GM21360 (cell line): Measurements from ENCODE around the gene CD4.

Experiments used
- ATAC-seq: cut with Tn5 transposase; IDR thresholded peaks from one replicate; pipeline ENCODE4 v1.9.1; 2021; ENCODE audit warnings: mild to moderate bottlenecking, moderate library complexity; ENCODE audit not compliant: unreplicated experiment

CD4 gene

GRCh38 chr12:6842075-6842474 is 52.7 kb downstream of the CD4 start:
- ATAC-seq: no peak

DNA sequence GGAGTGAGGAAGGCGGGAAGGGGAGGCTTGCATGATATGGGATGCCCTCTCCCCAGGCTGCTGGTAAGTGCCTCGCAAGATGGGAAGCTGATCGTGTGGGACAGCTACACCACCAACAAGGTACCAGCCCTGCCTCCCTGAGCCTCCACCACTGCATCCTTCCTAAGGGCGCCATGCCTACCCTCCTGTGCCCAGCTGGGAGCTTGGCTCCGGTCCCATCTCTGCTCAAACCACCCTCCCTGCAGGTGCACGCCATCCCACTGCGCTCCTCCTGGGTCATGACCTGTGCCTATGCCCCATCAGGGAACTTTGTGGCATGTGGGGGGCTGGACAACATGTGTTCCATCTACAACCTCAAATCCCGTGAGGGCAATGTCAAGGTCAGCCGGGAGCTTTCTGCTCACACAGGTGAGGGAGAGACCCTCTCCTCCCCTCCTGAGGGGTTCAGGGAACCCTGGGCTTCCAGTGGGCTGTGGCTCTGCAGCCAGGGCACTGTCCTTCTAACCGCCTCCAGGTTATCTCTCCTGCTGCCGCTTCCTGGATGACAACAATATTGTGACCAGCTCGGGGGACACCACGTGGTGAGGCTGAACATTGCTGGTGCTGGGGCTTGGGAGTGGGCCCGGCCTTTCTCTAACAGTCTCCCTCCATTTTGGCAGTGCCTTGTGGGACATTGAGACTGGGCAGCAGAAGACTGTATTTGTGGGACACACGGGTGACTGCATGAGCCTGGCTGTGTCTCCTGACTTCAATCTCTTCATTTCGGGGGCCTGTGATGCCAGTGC is 54.0 kb downstream of the CD4 start:
- no peak for ATAC-seq

- no peak for ATAC-seq
Observed at GRCh38 chr12:6845395-6845794, 56.1 kb downstream of the CD4 start.

DNA sequence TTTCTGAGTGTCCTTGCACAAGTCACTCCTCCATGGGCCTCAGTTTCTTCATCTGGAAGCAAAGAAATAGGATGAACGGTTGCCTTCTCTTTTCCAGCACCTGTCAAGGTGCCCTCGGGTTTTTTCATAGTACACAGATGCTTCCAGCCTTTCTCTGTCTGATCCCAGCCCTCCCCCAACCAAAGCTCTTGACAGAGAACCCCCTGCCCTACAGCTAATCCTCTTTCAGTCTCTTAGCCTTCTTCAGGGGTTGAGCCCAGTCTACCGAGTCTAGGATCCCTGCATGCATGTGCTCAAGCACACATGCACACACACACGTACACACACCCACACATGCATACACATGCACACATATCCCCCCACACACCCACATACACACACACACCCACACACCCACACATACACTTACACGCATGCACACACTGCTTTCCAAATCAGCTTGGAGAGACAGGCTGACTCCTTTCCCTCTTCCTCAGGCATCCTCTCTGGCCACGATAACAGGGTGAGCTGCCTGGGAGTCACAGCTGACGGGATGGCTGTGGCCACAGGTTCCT is 57.1 kb downstream of the CD4 start:
- ATAC-seq: no peak

GRCh38 chr12:6847676-6848075 is 58.3 kb downstream of the CD4 start:
- ATAC-seq: no peak

- ATAC-seq: no peak
Observed at GRCh38 chr12:6849427-6849826, 60.1 kb downstream of the CD4 start.

GRCh38 chr12:6849976-6850560 is 60.7 kb downstream of the CD4 start:
- ATAC-seq: no peak

DNA sequence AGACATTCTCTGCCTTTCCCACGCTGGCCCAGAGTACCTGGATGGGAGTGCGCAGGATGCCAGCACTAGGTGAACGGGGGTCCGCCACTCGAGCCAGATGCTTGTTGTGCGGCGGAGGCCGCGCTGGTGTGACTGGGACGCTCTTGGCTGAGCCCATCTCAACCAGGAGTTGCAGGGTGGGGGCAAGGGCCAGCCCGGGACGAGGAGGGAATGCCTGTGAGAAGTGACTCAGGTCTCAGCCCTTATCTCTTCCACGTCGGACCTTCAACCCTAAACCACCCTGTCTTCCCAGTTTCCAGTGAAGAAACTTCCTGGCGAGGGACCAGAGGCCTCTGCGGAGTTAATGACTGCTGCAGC is 61.4 kb downstream of the CD4 start:
- no peak for ATAC-seq

GRCh38 chr12:6851153-6851920 is 62.0 kb downstream of the CD4 start, which contains the start of gene CDCA3:
Gene CDCA3 (minus strand): TSS chr12:6851286. CDS start chr12:6850952, 334 bp downstream.
- peak; percentile 43 for ATAC-seq

- ATAC-seq: peak; percentile 75
Observed at GRCh38 chr12:6851921-6852650, 62.8 kb downstream of the CD4 start, which contains the start of gene USP5. Gene USP5 (plus strand): TSS chr12:6852150. CDS start chr12:6852180, 30 bp downstream.

DNA sequence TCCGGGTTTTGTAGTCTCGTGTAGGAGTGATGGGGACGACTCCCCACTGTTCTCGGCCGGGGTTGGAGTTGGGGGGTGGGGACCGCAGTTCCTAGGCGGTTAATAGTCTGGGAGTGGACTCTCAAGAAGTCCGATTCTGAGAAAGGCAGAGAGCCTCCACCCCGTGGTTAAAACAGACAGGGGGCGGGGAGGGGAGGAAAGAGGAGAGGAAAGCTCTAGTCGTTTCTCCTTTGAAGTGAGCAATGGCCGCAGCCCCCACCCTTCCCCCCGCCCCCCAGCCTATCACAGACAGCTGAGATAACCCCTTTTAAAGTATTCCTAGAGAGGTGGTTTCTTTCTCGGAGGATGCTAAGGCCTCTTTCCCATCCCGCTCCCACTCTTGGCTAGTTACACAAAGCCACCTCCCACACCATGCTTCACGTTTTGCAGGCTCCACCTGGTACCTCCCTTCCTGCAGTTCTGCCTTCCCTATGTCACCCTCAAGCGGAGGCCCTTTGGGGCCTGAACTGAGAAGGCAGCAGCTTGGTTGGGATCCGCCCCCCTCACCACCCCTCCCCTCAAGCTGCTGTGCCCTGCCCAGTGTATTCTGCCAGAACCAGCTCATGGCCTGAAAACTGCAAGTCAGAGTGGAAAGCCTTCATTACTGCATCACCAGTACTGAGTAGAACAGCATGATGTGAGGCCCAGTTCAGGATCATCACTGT is 63.5 kb downstream of the CD4 start:
- no peak for ATAC-seq

DNA sequence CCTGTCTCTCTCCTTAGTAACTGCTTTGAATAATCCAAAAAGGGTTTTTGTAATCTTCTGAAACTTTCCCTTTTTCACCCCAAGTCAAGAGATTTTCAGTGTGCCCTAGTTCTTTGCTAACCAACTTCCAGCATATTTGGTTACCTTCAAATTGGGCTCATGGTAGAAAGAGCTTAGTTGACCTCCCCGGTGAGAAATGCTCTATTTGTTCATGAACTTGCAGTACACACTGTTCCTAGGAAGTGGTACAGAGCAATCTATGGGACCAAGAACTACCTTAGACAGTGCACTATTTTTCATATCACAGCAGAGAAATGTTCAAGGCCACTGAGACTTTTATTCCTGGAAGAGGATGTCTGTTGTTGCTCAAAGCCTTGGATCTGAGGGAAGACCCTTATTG is 64.3 kb downstream of the CD4 start:
- ATAC-seq: no peak

- no peak for ATAC-seq
Observed at GRCh38 chr12:6854036-6854435, 64.7 kb downstream of the CD4 start.

DNA sequence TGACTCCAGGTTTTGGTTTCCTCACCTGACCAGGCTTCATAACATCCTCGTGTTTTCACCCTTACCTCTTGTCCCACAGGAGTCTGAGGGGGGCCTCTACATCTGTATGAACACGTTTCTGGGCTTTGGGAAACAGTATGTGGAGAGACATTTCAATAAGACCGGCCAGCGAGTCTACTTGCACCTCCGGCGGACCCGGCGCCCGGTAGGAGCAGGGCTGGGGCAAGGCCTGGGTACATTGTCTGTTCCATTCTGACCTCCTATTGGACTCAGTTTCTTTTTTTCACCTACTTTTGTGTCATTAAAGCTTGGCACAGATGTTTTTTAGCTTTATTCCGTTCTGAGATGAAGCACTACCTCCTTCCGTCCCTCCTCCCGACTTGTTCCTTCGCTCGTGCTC is 66.0 kb downstream of the CD4 start:
- no peak for ATAC-seq

- ATAC-seq: no peak
Observed at GRCh38 chr12:6858799-6859198, 69.5 kb downstream of the CD4 start.

DNA sequence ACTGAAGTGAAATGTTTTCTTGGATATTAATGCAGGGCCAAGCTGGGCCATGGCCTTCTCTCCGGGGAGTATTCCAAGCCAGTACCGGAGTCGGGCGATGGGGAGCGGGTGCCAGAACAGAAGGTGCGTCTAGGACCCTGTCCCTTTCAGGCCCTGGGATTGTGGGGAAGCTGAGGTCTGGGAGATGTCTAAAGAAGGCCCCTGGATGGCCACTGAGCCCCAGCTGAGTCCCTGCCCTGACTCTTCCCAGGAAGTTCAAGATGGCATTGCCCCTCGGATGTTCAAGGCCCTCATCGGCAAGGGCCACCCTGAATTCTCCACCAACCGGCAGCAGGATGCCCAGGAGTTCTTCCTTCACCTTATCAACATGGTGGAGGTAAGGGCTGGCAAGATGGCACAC is 70.8 kb downstream of the CD4 start:
- no peak for ATAC-seq

DNA sequence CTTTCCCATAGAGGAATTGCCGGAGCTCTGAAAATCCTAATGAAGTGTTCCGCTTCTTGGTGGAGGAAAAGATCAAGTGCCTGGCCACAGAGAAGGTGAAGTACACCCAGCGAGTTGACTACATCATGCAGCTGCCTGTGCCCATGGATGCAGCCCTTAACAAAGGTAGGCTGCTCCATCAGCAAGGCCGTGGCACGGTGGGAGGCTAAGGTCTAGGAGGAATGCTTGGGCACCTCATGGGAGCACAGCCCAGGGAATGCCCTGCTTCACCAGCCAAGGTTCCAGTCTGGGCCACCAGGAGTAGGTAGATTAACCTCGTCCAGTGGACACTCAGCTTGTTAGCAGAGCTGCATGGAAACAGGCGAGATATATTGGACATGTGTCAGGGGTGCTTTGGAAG is 71.6 kb downstream of the CD4 start:
- no peak for ATAC-seq

DNA sequence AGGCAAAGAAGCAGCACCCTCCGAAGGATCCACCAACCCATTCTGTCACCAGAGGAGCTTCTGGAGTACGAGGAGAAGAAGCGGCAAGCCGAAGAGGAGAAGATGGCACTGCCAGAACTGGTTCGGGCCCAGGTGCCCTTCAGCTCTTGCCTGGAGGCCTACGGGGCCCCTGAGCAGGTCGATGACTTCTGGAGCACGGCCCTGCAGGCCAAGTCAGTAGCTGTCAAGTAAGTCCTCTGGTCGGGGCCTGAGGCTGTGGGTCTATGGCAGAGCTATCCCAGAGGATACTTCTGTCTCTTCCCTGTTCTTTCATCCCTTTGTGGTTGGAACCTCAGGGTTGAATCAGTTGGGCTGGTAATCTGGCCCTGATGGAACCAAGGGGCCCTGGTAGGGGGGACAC is 72.1 kb downstream of the CD4 start:
- no peak for ATAC-seq

DNA sequence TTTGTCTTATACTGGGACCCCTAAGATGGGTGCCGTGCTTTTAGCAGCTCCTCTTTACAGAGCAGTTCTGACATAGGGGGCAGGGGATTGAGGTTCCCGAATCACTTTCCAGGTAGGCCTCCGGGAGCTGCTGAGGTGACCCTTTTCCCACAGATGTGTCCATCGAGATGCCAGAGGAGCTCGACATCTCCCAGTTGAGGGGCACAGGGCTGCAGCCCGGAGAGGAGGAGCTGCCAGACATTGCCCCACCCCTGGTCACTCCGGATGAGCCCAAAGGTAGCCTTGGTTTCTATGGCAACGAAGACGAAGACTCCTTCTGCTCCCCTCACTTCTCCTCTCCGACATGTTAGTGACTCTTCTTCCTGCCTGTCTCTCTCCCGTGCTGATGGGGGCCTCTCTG is 73.7 kb downstream of the CD4 start:
- no peak for ATAC-seq

DNA sequence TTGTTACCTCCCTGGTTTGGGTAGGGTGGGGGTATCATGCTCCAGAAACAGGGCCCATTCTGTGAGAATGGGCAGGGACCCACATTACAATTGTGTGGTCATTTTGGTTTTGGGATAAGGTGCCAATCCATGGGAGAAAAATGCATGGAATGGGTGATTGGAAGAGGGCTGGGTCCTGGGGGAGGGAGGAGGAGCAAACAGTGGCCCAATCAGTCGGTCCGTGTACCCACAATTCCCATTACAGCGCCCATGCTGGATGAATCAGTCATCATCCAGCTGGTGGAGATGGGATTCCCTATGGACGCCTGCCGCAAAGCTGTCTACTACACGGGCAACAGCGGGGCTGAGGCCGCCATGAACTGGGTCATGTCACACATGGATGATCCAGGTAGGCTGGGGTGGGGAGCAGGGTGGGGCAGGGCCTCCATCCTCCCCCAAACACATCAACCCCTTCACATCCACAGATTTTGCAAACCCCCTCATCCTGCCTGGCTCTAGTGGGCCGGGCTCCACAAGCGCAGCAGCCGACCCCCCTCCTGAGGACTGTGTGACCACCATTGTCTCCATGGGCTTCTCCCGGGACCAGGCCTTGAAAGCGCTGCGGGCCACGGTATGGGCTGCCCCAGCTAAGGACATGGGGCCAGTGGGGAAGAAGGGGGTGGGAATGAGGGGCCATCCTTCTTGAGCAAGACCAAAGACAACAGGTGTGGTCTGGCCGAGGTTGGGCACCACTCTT is 74.4 kb downstream of the CD4 start:
- ATAC-seq: no peak
